Measurements from ENCODE around the gene MYBBP1A.

DNA sequence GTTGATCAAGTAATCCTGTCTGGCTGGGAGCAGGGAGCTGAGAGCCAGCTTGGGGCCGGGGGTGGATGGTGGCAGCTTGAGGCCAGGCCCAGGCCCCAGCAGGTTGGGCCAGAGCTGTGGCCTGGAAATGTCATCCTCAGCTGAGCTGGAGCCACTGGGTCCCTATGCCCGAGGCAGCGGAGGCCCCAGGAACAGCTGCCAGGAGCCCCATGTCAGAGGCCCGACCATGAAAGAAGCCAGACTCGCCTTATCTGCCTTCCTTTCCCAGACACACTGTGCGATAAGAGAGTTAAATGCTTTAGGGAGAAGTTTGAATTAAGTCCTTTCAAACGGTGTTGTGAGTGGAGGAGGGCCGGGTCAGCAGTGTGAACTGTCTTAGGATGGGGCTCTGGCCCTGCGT lies 32.6 kb upstream of the MYBBP1A start:
- TF ChIP-seq, protein P1, sequence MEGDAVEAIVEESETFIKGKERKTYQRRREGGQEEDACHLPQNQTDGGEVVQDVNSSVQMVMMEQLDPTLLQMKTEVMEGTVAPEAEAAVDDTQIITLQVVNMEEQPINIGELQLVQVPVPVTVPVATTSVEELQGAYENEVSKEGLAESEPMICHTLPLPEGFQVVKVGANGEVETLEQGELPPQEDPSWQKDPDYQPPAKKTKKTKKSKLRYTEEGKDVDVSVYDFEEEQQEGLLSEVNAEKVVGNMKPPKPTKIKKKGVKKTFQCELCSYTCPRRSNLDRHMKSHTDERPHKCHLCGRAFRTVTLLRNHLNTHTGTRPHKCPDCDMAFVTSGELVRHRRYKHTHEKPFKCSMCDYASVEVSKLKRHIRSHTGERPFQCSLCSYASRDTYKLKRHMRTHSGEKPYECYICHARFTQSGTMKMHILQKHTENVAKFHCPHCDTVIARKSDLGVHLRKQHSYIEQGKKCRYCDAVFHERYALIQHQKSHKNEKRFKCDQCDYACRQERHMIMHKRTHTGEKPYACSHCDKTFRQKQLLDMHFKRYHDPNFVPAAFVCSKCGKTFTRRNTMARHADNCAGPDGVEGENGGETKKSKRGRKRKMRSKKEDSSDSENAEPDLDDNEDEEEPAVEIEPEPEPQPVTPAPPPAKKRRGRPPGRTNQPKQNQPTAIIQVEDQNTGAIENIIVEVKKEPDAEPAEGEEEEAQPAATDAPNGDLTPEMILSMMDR (IDR thresholded peaks at IDR 0.05; ENCODE audit: low read length) = no peak
- TF ChIP-seq EZH2phosphoT487 (IDR thresholded peaks at IDR 0.05; ENCODE audit: low read length) = no peak

All from MM.1S (cell line).